Activated CD4-positive, alpha-beta T cell treated with anti-CD3 and anti-CD28 coated beads, Interleukin-2, amount 50 U/mL, for 16 hours (primary cell): ENCODE measurements around the gene ODAD4.

Experiments
- DNase-seq: peaks from one replicate; pipeline ENCODE4 v3.0.0-alpha.2; 2020

ODAD4 gene

GRCh38 chr17:41930009-41930832 is at the start of gene ODAD4:
TSS of gene ODAD4 (plus strand) at chr17:41930617. CDS start at chr17:41930724, 107 bp downstream.
- peak; percentile 97 for DNase-seq

GRCh38 chr17:41882756-41883155 is 47.7 kb upstream of the ODAD4 start:
- DNase-seq, result no peak

- DNase-seq, result no peak
Measured at GRCh38 chr17:41885733-41886132, 44.7 kb upstream of the ODAD4 start.

GRCh38 chr17:41888332-41888965 is 42.0 kb upstream of the ODAD4 start:
- no peak for DNase-seq

- DNase-seq, result no peak
Measured at GRCh38 chr17:41891135-41892020, 39.0 kb upstream of the ODAD4 start.

GRCh38 chr17:41892021-41892376 is 38.4 kb upstream of the ODAD4 start:
- DNase-seq, result no peak

- DNase-seq, result no peak
Measured at GRCh38 chr17:41893384-41893783, 37.0 kb upstream of the ODAD4 start.

- no peak for DNase-seq
Measured at GRCh38 chr17:41894791-41895331, 35.6 kb upstream of the ODAD4 start.

GRCh38 chr17:41895617-41896016 is 34.8 kb upstream of the ODAD4 start:
- no peak for DNase-seq

- DNase-seq, result no peak
Measured at GRCh38 chr17:41896726-41897125, 33.7 kb upstream of the ODAD4 start.

- no peak for DNase-seq
Measured at GRCh38 chr17:41901646-41902045, 28.8 kb upstream of the ODAD4 start.

- DNase-seq, result no peak
Measured at GRCh38 chr17:41904242-41904841, 26.1 kb upstream of the ODAD4 start.

GRCh38 chr17:41905172-41905571 is 25.2 kb upstream of the ODAD4 start:
- DNase-seq, result no peak

- DNase-seq, result no peak
Measured at GRCh38 chr17:41906465-41907184, 23.8 kb upstream of the ODAD4 start.

GRCh38 chr17:41907185-41907556 is 23.2 kb upstream of the ODAD4 start:
- no peak for DNase-seq

- no peak for DNase-seq
Measured at GRCh38 chr17:41907633-41908539, 22.5 kb upstream of the ODAD4 start.

- DNase-seq, result no peak
Measured at GRCh38 chr17:41909088-41909487, 21.3 kb upstream of the ODAD4 start.

- DNase-seq, result no peak
Measured at GRCh38 chr17:41910701-41911391, 19.6 kb upstream of the ODAD4 start.

GRCh38 chr17:41912925-41913324 is 17.5 kb upstream of the ODAD4 start:
- no peak for DNase-seq

GRCh38 chr17:41913798-41914197 is 16.6 kb upstream of the ODAD4 start:
- DNase-seq, result no peak
